Measurements from ENCODE around the gene MIPOL1.

- TF ChIP-seq POLR2A (IDR thresholded peaks at IDR 0.05) (no peak), CTCF (IDR thresholded peaks at IDR 0.05 in 8 of 11, conservative IDR thresholded peaks at IDR 0.05 in 3 of 11) (no peak)
Observed at GRCh38 chr14:37589715-37590427, 392.1 kb downstream of the MIPOL1 start.
